Measurements from ENCODE around the gene DENND5B. TPM values are rescaled to one million over a fixed set of nuclear protein-coding genes. Genes with fewer than 3 reads are reported as not detected.
"Not testable (repeated sequence)": the region's sequence is repeated elsewhere in the genome, so short reads cannot be mapped to it uniquely, and the experiment has no call there.

DENND5B gene
- polyA plus RNA-seq, 4 donors, result 4.1 to 36.9 (median 8.2) TPM

DNA sequence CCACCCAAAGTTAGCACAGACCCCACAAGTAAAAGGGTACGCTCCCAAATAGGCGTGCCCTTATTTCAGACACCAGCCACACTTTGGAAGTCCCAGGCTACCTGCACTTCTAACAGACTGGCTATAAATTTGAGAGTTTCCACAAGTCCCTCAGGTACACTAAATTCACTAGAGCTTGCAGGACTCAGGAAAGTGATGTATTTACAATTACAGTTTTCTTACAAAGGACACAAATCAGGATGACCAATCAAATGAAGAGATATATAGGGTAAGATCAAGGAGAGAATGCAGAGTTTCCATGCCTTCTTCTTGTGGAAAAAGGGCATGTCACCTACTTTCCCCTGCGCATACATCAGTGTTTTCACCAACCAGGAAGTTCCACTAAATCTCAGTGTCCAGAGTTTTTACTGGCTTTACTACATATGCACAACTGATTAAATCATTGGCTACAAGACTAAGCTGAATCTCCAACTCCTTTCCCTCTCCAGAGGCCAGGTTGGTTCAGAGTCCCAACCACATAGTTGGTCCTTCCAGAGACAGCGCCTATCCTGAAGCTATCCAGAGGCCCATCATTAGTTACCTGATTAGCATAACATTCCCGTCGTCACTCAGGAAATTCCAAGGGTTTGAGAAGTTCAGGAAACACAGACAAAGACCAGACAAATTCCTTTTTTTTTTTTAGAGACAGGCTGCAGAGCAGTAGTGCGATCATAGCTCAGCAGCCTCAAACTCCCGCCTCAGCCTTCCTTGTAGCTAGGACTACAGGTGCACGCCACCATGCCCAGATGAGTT is 84.2 kb downstream of the DENND5B start:
- DNase-seq, result no peak
- Histone ChIP-seq H3K4me3 (ENCODE audit: low read depth in 1 of 3, low read length in 3 of 3) (no peak overlapping the region), H3K27me3 (ENCODE audit: control insufficient read depth in 3 of 3, insufficient read depth in 3 of 3, low read length in 3 of 3) (no peaks in the 10 kb centered on the region), H3K4me1 (ENCODE audit: control insufficient read depth in 3 of 3, insufficient read depth in 2 of 3, low read depth in 1 of 3, low read length in 2 of 3) (no peaks in the 10 kb centered on the region), H3K27ac (ENCODE audit: low read depth in 1 of 3, low read length in 2 of 3) (no peak overlapping the region), H3K36me3 (ENCODE audit: control insufficient read depth in 3 of 3, insufficient read depth in 2 of 3, low read depth in 1 of 3, low read length in 3 of 3) (peaks cover 0 to 2% (median 0%) of the 10 kb centered on the region in 3 donors), H3K9me3 (ENCODE audit: control insufficient read depth in 2 of 2, insufficient read depth in 1 of 2, low read depth in 1 of 2, low read length in 1 of 2) (peaks cover 0 to 10% of the 10 kb centered on the region in 2 donors)
- 81 to 96% (median 94%) methylated on average over 9 of the region's 9 CpGs for WGBS, 3 donors
- FAIRE-seq, result no peak

DNA sequence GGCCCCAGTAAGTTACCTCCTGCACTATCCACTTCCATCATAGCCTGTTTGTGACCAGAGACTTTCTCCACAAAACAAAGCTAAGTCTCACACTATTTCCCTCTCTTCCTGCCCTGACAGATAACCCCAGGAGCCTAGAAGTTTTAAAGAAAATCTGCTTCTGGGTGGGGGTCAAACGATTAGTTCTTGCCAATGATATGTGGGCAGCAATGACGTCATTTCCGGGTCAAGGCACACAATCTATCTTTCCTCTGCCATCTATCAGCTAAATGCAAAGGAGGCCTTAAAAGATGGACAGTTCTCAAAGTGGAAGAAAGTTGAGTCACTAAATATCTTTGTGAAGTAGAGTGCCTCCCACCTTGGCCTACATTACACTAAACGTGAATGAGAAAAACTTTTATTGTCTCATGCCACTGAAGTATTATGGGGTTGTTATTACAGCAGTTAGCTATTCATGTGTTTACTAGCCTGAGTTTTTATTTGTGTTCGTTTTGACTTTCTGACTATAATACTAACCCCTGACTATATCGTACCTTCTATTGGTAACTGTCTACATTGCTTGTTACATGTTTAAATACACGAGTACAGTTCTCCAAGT is 86.2 kb downstream of the DENND5B start:
- 91 to 95% (median 94%) methylated on average over 7 of the region's 7 CpGs for WGBS, 3 donors
- DNase-seq (no peak), FAIRE-seq (no peak)
- Histone ChIP-seq H3K4me3 (ENCODE audit: low read depth in 1 of 3, low read length in 3 of 3) (no peak overlapping the region), H3K27ac (ENCODE audit: low read depth in 1 of 3, low read length in 2 of 3) (no peak overlapping the region), H3K36me3 (ENCODE audit: control insufficient read depth in 3 of 3, insufficient read depth in 2 of 3, low read depth in 1 of 3, low read length in 3 of 3) (no peaks in the 10 kb centered on the region), H3K4me1 (ENCODE audit: control insufficient read depth in 3 of 3, insufficient read depth in 2 of 3, low read depth in 1 of 3, low read length in 2 of 3) (no peaks in the 10 kb centered on the region), H3K9me3 (ENCODE audit: control insufficient read depth in 2 of 2, insufficient read depth in 1 of 2, low read depth in 1 of 2, low read length in 1 of 2) (peaks cover 0 to 10% of the 10 kb centered on the region in 2 donors), H3K27me3 (ENCODE audit: control insufficient read depth in 3 of 3, insufficient read depth in 3 of 3, low read length in 3 of 3) (no peaks in the 10 kb centered on the region)

DNA sequence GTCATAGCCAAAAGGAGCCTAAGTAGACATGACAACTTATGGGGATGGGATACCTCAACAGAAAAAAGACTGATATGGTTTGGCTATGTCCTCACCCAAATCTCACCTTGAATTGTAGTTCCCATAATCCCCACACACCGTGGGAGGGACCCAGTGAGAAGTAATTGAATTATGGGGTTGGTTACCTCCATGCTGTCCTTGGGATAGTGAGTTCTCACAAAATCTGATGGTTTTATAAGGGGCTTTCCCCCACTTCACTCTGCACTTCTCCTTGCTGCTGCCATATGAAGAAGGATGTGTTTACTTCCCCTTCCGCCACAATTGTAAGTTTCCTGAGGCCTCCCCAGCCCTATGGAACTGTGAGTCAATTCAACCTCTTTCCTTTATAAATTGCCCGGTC is 89.9 kb downstream of the DENND5B start:
- 88 to 97% (median 95%) methylated on average over 3 of the region's 3 CpGs for WGBS, 3 donors
- H3K27ac ChIP-seq (ENCODE audit: low read depth in 1 of 3, low read length in 2 of 3); H3K4me1 ChIP-seq (ENCODE audit: control insufficient read depth in 3 of 3, insufficient read depth in 2 of 3, low read depth in 1 of 3, low read length in 2 of 3); DNase-seq; H3K27me3 ChIP-seq (ENCODE audit: control insufficient read depth in 3 of 3, insufficient read depth in 3 of 3, low read length in 3 of 3); H3K36me3 ChIP-seq (ENCODE audit: control insufficient read depth in 3 of 3, insufficient read depth in 2 of 3, low read depth in 1 of 3, low read length in 3 of 3); FAIRE-seq; H3K4me3 ChIP-seq (ENCODE audit: low read depth in 1 of 3, low read length in 3 of 3): not testable (repeated sequence)
- peaks cover 0 to 10% of the 10 kb centered on the region in 2 donors for H3K9me3 ChIP-seq (ENCODE audit: control insufficient read depth in 2 of 2, insufficient read depth in 1 of 2, low read depth in 1 of 2, low read length in 1 of 2)

DNA sequence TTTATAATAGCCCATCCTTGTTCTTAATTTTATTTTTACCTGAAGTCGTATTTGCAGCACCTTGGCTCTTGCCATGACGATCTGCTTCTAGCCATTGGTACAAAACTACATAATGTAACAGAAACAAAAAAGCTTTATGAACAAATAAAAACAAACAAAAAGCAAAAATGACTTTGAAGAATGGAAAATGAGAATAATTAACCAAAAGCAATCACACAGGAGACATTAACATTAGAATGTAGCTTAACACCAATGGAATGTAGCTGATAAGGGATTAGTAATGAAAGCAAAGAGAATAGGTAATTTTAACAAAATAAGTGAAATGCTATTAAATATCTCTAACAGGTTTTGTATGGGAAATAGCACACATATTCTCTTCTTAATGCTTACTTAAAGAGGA is 91.4 kb downstream of the DENND5B start:
- Histone ChIP-seq H3K36me3 (ENCODE audit: control insufficient read depth in 3 of 3, insufficient read depth in 2 of 3, low read depth in 1 of 3, low read length in 3 of 3) (peaks cover 0 to 2% (median 0%) of the 10 kb centered on the region in 3 donors), H3K4me1 (ENCODE audit: control insufficient read depth in 3 of 3, insufficient read depth in 2 of 3, low read depth in 1 of 3, low read length in 2 of 3) (no peaks in the 10 kb centered on the region), H3K27ac (ENCODE audit: low read depth in 1 of 3, low read length in 2 of 3) (no peak overlapping the region), H3K4me3 (ENCODE audit: low read depth in 1 of 3, low read length in 3 of 3) (no peak overlapping the region), H3K27me3 (ENCODE audit: control insufficient read depth in 3 of 3, insufficient read depth in 3 of 3, low read length in 3 of 3) (no peaks in the 10 kb centered on the region), H3K9me3 (ENCODE audit: control insufficient read depth in 2 of 2, insufficient read depth in 1 of 2, low read depth in 1 of 2, low read length in 1 of 2) (no peaks in the 10 kb centered on the region)
- FAIRE-seq (no peak), DNase-seq (no peak)
- WGBS, 3 donors, result 84 to 92% (median 87%) methylated on average over 2 of the region's 2 CpGs

DNA sequence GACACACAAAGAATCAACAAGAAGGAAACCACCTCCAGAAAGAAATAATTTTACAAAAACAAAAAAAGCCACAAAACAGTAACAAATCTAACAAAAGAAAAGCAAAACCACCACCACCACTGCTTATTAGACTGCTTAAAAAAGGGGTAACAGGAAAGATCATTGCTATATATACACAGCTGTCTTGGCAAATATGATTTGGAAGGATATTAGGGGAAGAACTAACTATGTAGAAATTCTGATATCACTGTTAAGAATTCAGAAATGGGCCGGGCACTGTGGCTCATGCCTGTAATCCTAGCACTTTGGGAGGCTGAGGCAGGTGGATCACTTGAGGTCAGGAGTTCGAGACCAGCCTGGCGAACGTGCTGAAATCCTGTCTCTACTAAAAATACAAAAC is 92.5 kb downstream of the DENND5B start:
- no peak for FAIRE-seq
- H3K4me1 ChIP-seq (ENCODE audit: control insufficient read depth in 3 of 3, insufficient read depth in 2 of 3, low read depth in 1 of 3, low read length in 2 of 3), result no peaks in the 10 kb centered on the region
- WGBS, 3 donors, result 87 to 94% (median 89%) methylated on average over 4 of the region's 4 CpGs
- H3K9me3 ChIP-seq (ENCODE audit: control insufficient read depth in 2 of 2, insufficient read depth in 1 of 2, low read depth in 1 of 2, low read length in 1 of 2), result no peaks in the 10 kb centered on the region
- no peak for DNase-seq
- peaks cover 0 to 5% (median 0%) of the 10 kb centered on the region in 3 donors for H3K36me3 ChIP-seq (ENCODE audit: control insufficient read depth in 3 of 3, insufficient read depth in 2 of 3, low read depth in 1 of 3, low read length in 3 of 3)
- H3K4me3 ChIP-seq (ENCODE audit: low read depth in 1 of 3, low read length in 3 of 3), result no peak overlapping the region
- no peak overlapping the region for H3K27ac ChIP-seq (ENCODE audit: low read depth in 1 of 3, low read length in 2 of 3)
- no peaks in the 10 kb centered on the region for H3K27me3 ChIP-seq (ENCODE audit: control insufficient read depth in 3 of 3, insufficient read depth in 3 of 3, low read length in 3 of 3)

DNA sequence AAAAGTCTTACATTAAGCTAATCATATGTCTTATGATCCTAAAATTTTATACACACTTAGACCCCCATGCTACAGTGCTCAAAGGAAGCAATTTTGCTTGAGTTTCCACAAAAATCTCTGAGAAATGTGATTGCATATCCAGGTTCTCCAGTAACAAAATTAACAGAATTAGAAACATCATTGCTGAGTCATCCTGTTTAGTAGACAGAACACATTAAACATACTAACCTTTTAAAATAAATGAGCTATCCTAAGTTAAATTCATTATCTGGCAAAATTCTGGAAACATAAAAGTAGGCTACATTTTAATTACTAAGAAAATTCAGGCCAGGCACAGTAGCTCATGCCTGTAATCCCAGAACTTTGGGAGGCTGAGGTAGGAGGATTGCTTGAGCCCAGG is 94.7 kb downstream of the DENND5B start:
- DNase-seq (no peak), FAIRE-seq (no peak)
- H3K9me3 ChIP-seq (ENCODE audit: control insufficient read depth in 2 of 2, insufficient read depth in 1 of 2, low read depth in 1 of 2, low read length in 1 of 2), result no peaks in the 10 kb centered on the region
- no peak overlapping the region for H3K27ac ChIP-seq (ENCODE audit: low read depth in 1 of 3, low read length in 2 of 3)
- H3K4me3 ChIP-seq (ENCODE audit: low read depth in 1 of 3, low read length in 3 of 3), result no peak overlapping the region
- H3K4me1 ChIP-seq (ENCODE audit: control insufficient read depth in 3 of 3, insufficient read depth in 2 of 3, low read depth in 1 of 3, low read length in 2 of 3), result no peaks in the 10 kb centered on the region
- peaks cover 0 to 8% (median 0%) of the 10 kb centered on the region in 3 donors for H3K36me3 ChIP-seq (ENCODE audit: control insufficient read depth in 3 of 3, insufficient read depth in 2 of 3, low read depth in 1 of 3, low read length in 3 of 3)
- no peaks in the 10 kb centered on the region for H3K27me3 ChIP-seq (ENCODE audit: control insufficient read depth in 3 of 3, insufficient read depth in 3 of 3, low read length in 3 of 3)

DNA sequence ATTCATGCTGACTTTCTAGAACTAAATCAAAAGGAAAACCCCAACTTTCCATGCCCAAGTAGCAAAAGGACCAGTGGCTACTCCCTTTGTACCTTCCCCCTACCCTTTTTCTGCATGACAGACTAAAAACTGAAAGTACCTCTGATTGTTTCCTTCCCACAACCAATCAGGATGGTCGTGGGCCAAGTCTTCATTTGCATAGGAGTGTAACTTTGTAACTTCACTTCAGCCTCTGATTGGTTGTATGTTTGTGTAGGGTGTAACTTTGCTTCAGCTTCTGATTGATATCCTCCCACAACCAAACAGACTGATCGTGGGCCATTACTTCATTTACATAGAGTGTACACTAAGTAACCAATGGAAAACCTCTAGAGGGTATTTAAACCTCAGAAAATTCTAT is 96.5 kb downstream of the DENND5B start:
- Histone ChIP-seq H3K36me3 (ENCODE audit: control insufficient read depth in 3 of 3, insufficient read depth in 2 of 3, low read depth in 1 of 3, low read length in 3 of 3) (peaks cover 0 to 15% (median 7%) of the 10 kb centered on the region in 3 donors), H3K4me3 (ENCODE audit: low read depth in 1 of 3, low read length in 3 of 3) (no peak overlapping the region), H3K4me1 (ENCODE audit: control insufficient read depth in 3 of 3, insufficient read depth in 2 of 3, low read depth in 1 of 3, low read length in 2 of 3) (no peaks in the 10 kb centered on the region), H3K27me3 (ENCODE audit: control insufficient read depth in 3 of 3, insufficient read depth in 3 of 3, low read length in 3 of 3) (no peaks in the 10 kb centered on the region), H3K9me3 (ENCODE audit: control insufficient read depth in 2 of 2, insufficient read depth in 1 of 2, low read depth in 1 of 2, low read length in 1 of 2) (no peaks in the 10 kb centered on the region), H3K27ac (ENCODE audit: low read depth in 1 of 3, low read length in 2 of 3) (no peak overlapping the region)
- DNase-seq, result no peak
- FAIRE-seq, result no peak
- 68 to 78% (median 78%) methylated on average over 2 of the region's 2 CpGs for WGBS, 3 donors

DNA sequence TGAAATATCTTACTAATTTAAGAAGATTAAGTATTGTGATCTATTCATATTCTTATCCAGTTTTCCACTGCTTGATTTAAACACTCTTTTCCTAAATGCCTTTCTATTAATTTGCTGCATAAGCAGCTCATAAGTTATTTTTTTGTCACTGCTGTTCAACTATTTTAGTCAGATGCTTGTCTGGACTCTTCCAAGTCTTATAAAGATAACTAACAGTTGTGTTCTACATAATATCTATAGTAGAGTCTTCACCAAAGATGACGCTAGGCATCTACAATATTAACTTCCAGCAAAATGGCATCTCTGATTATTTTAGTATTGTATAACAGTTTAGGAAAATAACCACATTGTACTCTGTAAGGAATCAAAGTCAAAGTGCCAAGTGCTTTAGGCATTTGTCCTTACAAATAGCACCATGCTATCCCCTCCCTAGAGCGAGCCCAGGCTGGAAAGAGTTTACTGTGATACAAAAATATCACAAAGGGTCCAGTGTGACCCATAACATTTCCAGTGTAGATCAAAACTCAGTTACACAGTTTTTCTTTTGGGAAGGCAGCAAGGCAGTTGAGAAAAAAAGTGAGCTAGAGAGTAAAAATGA is 98.2 kb downstream of the DENND5B start:
- DNase-seq (no peak), FAIRE-seq (no peak)
- no peaks in the 10 kb centered on the region for H3K9me3 ChIP-seq (ENCODE audit: control insufficient read depth in 2 of 2, insufficient read depth in 1 of 2, low read depth in 1 of 2, low read length in 1 of 2)
- H3K4me1 ChIP-seq (ENCODE audit: control insufficient read depth in 3 of 3, insufficient read depth in 2 of 3, low read depth in 1 of 3, low read length in 2 of 3), result no peaks in the 10 kb centered on the region
- peaks cover 0 to 19% (median 7%) of the 10 kb centered on the region in 3 donors for H3K36me3 ChIP-seq (ENCODE audit: control insufficient read depth in 3 of 3, insufficient read depth in 2 of 3, low read depth in 1 of 3, low read length in 3 of 3)
- no peaks in the 10 kb centered on the region for H3K27me3 ChIP-seq (ENCODE audit: control insufficient read depth in 3 of 3, insufficient read depth in 3 of 3, low read length in 3 of 3)
- H3K27ac ChIP-seq (ENCODE audit: low read depth in 1 of 3, low read length in 2 of 3), result no peak overlapping the region
- 89 to 96% (median 96%) methylated on average over 2 of the region's 2 CpGs for WGBS, 3 donors
- H3K4me3 ChIP-seq (ENCODE audit: low read depth in 1 of 3, low read length in 3 of 3), result no peak overlapping the region

Measured in small intestine (tissue), 7 donors.